Measurements from ENCODE around the gene INO80D.
"Not testable (repeated sequence)": the region's sequence is repeated elsewhere in the genome, so short reads cannot be mapped to it uniquely, and the experiment has no call there.

The INO80D gene

GRCh38 chr2:206031162-206031784, 54.7 kb downstream of the INO80D start:
- no peak for DNase-seq (ENCODE audit: low read depth)

- no peak for DNase-seq (ENCODE audit: low read depth)
Observed at GRCh38 chr2:206028101-206028500, 57.9 kb downstream of the INO80D start.

- DNase-seq (ENCODE audit: low read depth) = no peak
Observed at GRCh38 chr2:206023183-206023582, 62.8 kb downstream of the INO80D start.

DNA sequence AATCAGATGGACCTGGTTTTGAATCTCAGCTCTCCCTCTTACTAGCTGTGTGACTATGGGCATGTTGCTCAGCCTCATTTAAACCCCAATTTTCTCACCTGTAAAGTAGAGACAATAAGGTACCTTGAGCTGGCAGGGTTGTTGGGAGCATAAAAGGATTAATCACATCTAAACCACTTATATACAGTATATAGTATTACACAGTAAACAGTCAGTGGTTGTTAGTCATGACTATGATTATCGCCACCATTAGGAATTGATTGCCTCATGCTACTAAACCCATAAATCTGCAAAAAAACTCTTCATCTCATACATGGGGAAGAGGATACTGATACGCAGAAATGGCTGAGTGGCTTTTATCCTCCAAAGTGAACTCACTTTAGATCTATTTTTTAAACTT, 65.8 kb downstream of the INO80D start:
- DNase-seq (ENCODE audit: low read depth) = no peak

- DNase-seq (ENCODE audit: low read depth) = not testable (repeated sequence)
Observed at GRCh38 chr2:206015746-206016145, 70.2 kb downstream of the INO80D start.

- no peak for DNase-seq (ENCODE audit: low read depth)
Observed at GRCh38 chr2:206011795-206012194, 74.2 kb downstream of the INO80D start.

- DNase-seq (ENCODE audit: low read depth) = no peak
Observed at GRCh38 chr2:206011018-206011614, 74.9 kb downstream of the INO80D start.

DNA sequence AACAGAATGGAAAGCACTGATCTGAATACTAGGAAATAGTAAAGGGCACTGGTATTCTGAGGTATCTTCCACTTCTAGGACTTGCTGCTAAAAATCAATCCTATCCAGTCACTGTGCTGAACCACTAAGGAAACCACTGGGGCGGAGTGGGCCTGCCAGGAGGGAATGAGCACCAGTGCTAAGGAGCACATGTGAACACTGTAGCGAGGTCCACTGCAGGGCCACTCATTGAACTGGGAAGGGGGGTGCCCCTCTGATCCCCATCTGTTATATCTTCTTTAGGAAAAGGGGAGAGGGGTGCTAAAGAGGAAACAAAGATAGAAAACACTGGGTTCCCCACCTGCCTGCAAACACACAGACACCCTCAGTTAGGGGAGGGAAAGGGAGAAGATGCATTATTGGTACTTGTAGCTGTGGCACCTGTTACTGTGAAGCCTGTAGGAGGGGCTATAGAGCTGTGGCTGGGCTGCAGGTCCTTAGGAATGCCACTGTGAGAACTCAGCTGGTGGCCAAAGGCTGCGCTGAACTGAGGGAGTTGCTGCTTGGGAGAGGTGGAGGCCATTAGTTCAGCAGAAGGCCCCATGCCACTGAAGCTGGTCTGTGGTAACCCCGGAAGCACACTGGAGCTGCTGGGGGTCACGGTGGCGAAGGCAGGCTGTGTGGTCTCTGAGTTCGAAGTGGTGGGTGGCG, 81.8 kb downstream of the INO80D start:
- no peak for DNase-seq (ENCODE audit: low read depth)

DNA sequence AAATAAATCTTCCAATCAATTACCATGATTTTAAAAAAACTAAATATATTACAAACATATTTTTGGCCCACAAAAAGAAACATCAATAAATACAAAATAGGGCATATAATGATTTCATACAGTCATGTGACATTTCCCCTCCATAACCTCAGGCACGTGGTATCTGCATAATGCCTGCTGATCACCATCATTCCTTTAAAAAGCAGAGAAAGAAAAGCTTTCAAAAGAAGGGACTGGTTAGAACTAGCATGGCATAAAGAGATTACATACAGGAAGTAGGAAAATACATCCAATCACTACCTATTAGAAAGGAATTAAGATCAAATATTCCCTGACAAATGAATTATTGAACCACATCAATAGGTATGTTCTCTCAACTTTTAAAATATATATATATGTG, 83.5 kb downstream of the INO80D start:
- no peak for DNase-seq (ENCODE audit: low read depth)

DNA sequence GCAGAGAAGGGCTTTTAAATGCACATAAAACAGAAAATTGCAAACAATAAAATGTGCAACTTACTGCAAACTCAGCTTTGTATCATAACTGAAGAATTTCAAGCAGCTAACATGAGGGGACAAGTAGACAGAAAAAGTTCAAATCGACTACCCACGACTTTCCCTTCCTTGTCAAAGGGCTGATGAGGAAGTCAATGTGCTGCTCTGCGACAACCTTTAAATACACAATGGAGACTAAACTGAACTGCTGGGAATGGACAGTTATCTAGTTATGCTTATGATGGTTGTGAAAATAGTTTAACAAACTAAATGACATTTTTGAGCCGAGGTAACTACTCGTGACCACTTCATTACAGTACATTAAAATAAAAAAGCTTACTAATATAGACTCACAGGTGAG, 84.1 kb downstream of the INO80D start:
- DNase-seq (ENCODE audit: low read depth) = no peak

DNA sequence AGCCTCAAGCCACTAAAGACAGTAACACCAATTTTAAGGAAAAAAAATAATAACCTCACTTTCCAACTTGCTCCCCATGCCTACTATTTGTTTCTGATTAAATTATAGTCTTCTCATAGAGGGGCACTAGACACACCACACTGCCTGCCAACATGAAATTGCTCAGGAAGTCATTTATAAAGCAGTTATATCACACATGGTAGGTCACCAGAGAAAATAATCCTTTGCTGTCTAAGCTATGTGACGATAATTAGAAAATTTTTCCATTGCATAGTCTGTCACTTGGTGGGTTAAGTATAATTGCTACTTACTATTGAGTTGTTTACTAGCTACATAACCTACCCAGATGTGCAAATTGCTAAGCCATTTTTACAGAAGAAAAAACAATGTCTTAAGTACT, 85.2 kb downstream of the INO80D start:
- no peak for DNase-seq (ENCODE audit: low read depth)

DNA sequence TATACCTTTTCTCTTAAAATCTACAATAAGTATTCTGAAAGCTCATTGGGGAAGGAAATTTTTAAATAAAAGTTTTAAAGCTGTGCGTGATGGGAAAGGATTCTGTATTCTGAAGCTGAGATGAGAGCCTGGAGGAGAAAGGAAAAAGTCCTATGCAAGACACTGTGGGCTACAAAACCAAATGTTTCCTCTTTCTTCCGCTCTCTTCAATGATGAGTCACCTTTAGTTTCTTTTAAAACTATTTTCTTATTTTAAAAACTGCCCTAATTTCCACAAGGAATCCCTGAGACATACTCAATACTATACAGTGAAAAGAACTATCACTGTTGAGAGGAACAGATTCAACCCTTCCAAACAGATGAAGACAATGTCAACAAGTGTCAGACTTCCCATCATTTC, 87.4 kb downstream of the INO80D start:
- no peak for DNase-seq (ENCODE audit: low read depth)

DNA sequence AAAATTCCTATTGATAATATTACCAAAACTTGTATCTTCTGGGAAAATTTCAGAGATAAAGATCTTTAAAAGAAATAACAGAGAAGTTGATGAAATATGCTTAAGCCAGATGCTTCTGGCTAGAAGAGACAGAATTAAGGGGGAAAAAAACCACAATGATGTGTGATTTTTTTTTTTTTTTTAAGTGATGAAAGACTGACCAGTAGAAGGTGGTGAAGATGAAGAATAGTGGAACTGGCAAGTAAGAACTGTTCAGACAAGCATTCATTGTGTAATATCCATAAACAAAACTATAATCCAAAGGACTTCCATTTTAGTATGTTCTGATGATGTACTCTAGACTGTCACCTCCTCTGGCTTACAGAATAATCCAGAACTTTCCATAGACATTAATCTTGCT, 89.8 kb downstream of the INO80D start:
- no peak for DNase-seq (ENCODE audit: low read depth)

DNA sequence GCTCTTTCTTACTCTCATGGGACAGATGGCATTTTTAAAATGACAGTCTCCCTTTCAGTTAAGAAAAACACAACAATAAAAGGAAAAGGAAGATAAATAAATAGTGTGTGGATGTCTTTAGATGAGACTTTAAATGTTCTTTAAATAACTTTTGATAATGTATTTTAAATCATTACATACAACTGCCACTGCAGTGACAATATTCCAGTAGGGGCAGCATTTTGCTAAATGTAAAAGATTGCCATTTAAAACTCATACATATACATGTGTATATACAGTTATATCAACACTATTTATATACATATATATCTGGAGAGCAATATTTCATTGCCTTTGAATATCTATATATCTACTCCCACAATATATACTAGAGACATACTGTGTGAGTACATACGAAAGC, 90.7 kb downstream of the INO80D start:
- no peak for DNase-seq (ENCODE audit: low read depth)

DNA sequence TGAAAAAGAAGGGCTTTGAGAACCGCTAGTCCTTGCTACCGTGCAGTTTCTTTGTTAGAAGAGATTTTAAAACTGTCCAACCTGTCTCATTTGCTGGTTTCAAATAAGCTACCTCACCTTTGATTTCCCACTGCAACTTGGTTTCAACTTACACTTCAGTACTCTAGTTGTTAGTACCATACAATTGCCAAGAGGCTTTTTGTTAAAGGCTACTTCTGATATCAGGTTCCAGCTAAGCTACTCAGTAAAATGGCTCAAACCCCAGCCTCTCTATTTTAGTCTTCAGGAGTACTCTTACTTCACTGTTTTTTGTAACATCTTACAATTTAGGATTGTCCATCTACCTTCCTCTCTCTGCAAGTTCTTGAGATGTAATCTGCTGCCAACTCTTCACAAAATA, 91.6 kb downstream of the INO80D start:
- DNase-seq (ENCODE audit: low read depth) = no peak

DNA sequence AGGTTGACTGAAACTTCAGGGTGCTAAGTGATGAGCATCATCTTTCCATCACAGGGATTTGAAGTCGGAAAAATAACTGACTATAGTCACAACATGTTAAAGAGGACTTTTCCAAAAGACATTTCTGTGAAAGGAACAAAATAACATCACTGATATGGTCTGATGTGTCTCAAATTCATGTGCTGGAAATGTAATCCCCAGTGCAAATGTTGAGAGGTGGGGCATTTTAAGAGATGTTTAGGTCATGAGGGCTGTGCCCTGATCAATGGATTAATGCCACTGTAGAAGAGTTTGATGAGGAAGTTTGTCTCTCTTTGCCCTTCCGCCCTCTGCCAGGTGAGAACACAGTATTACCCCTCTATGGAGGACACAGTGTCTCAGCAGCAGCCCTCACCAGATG, 95.9 kb downstream of the INO80D start:
- DNase-seq (ENCODE audit: low read depth) = no peak

- DNase-seq (ENCODE audit: low read depth) = no peak
Observed at GRCh38 chr2:205989271-205990071, 96.5 kb downstream of the INO80D start.

GRCh38 chr2:205988681-205989080, 97.3 kb downstream of the INO80D start:
- DNase-seq (ENCODE audit: low read depth) = not testable (repeated sequence)

DNA sequence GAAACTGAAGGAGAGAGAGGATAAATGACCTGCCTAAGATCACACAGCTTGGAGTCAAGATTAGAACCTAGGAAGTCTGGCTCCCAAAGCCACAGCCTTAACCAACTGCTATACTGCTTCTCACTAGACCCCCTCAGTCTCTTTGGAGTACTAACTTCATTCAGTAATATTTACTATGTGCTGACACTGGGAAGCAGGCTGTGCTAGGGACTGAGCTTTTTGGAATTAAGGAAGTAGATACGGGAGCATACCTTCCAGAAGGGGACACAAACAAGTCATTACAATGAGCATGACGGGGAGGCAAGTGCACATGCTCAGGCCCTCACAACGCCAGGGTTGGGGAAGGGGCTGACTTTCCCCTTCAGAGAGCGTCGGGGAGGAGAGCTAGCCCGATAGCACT, 97.7 kb downstream of the INO80D start:
- no peak for DNase-seq (ENCODE audit: low read depth)

GRCh38 chr2:205986334-205986733, 99.6 kb downstream of the INO80D start:
- DNase-seq (ENCODE audit: low read depth) = not testable (repeated sequence)

DNA sequence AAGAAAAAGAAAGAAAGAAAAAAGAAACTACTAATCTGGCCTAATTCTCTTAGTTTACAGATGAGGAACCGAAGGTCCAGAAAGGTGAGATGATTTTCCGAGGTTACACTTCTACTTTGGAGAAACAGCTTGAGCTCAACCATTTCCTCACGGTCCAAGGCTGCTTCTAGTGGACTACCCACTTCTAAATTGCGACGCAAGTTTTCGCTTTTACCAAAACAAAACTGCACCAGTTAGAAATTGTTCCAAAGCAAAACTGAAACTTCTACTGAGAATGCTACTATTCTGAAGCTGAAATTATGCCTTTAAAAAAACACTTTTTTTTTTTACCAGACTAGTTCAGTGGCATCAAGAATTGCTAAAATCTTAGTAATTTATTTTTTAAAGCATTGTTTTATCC, 101.6 kb downstream of the INO80D start:
- DNase-seq (ENCODE audit: low read depth) = no peak

GRCh38 chr2:205982776-205983327, 103.1 kb downstream of the INO80D start:
- DNase-seq (ENCODE audit: low read depth) = no peak
